Sciatic nerve (tissue), 2 donors: Measurements from ENCODE around the gene ABCB8. TPM values are rescaled to one million over a fixed set of nuclear protein-coding genes. Genes with fewer than 3 reads are reported as not detected.

Experiments
- ATAC-seq: fragments of 200-7000 bp; cut with Tn5 transposase; one replicate; pipeline ENCODE4 v1.9.1; 2020; ENCODE audit warnings: mild to moderate bottlenecking, moderate library complexity
- DNase-seq: peaks from one replicate; pipeline ENCODE4 v3.0.0-alpha.2; 2020; ENCODE audit warnings: low spot score
- intact Hi-C: fragments of 100-400 bp; cut with DNase I; formaldehyde crosslinking; loops from one replicate; pipeline ENCODE4 v1.14.2; 2022
- total RNA-seq: library from RNA; stranded (reverse); fragmentation: NEBNext Ultra II Directional; extraction: Animal tissue kit (Norgen Biotek cat#: 25700); gene quantifications from one replicate; pipeline ENCODE4 v1.2.1, GENCODE V29; 2021
- donor health status: DM: no; HTN: no; CAD: no.
- donor health status: DM: no; HTN: no; CAD: no.

ABCB8 gene
- total RNA-seq, 1 donor from 2014 or later: 32.8 TPM

GRCh38 chr7:151088019-151088855 is 60.0 kb downstream of the ABCB8 start:
- ATAC-seq (no peak), DNase-seq (no peak)
- intact Hi-C loops: no loop called here

DNA sequence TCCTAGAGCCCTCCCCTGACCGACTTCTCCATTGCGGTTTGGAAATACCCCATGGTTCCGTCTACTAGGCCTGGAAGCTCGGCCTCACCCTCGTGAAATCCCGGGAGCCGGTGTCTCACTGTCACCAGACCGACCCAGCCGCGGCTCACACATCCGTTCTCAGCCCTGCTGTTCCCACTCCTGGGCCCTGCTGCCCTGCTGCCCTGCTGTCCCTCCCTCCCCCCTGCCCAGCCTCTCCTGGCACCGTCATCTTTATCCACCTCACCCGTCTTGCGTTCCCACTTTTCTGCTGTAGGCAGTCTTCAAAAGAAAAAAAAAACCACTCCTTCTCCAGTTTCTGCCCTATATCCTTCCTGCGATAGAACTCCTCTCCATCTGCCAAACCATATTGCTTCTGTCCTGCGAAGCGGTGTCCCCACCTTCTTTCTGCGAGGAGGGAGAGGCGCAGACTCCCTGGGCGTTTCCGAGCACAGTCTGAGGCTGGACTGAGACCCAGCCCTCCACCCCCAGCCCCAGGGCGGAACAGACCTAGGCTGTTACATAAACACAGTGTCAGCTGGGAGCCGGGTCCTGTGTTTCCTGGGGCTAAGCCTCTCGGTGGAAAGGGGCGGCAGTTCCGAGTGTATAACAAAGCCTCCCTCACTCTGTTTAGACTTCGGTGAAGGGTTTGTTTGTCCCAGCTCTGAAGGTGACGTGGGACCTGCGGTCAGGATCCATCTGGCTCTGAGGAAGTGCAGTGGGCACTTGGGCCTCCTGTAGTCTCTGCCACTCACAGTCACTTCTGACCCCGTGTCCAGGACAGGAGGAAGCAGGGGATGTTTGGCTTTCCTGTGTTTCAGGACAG is 60.8 kb downstream of the ABCB8 start:
- intact Hi-C loops: no loop called here
- ATAC-seq: peak; percentile 56
- DNase-seq: peak; percentile 86

DNA sequence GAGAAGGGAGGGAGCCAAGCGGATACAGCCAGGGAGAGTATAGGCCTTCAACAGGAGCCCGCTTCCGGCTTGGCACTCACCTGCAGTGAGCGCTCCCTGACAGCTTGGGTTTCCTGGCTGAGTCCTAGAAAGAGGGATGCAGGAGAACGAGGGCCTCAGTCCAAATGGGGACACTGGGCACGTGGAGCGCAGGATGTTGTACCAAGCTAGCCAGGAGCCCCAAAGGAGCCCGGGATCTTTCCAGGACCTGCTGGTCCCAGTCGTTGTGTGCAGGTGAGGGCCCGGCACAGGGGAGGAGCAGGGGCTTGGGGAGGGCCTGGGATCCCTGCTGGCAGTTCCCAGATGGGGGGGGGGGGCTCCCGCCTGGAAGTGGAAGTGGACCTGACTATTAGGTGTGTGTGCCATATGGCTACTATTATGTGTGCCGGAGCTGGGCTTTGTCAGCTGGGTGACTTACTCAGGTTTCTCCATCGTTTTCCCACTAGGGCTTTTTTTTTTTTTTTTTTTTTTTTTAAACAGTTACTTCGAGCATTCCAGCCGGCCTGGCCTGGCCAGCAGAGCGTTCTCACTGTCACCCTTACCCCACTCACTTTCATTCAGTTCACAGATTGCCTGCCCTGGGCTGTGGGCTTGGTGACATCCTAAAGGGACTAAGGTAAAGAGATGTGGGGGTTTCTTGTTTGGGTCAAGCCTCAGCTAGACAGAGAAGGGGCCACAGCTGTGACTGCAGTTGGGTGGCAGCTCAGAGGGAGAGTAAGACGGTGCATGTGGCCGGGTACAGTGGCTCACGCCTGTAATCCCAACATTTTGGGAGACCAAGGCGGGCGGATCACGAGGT is 61.9 kb downstream of the ABCB8 start:
- DNase-seq (peak; percentile 56), ATAC-seq (no peak)
- intact Hi-C loops: no loop called here

DNA sequence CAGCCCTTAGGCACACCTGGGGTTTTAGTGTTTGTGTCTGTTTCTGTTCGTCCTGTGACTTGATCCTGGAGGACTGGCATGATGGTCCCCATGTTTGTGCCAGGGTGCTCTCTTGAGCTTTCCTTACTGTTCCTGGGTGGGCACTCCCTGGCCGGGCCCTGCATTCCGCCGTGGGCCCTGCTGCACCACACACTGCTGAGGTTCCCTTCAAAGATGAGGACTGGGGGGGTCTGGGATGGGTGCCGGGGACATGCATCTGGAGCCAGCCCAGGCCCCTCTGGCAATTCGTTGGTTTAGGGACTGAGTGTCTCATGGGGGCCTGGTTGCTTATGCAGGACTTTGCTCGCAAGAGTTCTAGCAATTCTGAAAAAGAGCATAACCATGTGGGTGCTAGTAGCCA is 62.8 kb downstream of the ABCB8 start:
- peak; percentile 52 for DNase-seq
- intact Hi-C loops: no loop called here
- ATAC-seq: no peak

GRCh38 chr7:151091431-151091830 is 63.2 kb downstream of the ABCB8 start:
- intact Hi-C loops: no loop called here
- ATAC-seq: no peak
- DNase-seq: peak; percentile 60

- ATAC-seq (no peak), DNase-seq (peak; percentile 53)
- intact Hi-C loops: no loop called here
Measured at GRCh38 chr7:151091988-151092387, 63.7 kb downstream of the ABCB8 start.

DNA sequence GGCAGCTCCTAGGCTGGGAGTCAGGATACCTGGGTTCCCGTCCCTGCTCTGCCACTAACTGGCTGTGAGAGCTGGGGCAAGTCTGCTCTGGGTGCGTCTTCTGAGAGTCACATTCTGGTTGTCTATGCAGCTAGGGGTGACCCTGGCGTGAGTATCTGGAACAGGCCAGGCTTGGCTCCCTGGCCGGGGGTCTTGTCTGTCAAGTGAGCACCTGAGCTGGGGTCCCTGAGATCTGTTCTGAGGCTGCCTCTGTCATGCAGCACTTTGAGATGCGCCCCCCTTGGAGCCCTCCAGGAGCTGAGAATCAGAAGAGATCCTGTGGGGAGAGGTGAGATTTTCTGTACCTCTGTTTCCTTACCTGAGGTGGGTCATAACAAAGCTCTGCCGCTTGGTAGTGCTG is 65.5 kb downstream of the ABCB8 start:
- DNase-seq: no peak
- no peak for ATAC-seq
- intact Hi-C loops: no loop called here

DNA sequence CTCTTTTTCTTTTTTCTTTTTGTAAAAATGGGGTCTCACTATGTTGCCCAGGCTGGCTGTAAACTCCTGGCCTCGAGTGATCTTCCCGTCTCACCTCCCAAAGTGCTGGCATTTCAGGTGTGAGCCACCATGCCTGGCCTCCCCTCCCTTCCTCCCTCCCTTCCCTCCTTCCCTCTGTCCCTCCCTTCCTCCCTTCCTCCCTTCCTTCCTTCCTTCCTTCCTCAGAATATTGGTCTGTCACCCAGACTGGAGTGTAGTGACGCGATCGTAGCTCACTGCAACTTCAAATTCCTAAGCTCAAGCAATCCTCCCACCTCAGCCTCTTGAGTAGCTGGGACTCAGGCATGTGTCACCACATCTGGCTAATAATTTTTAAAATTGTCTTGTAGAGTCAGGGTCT is 66.4 kb downstream of the ABCB8 start:
- DNase-seq (no peak), ATAC-seq (no peak)
- intact Hi-C loops: no loop called here

- no peak for DNase-seq
- ATAC-seq: no peak
- intact Hi-C loops: no loop called here
Measured at GRCh38 chr7:151095123-151095797, 67.0 kb downstream of the ABCB8 start.

DNA sequence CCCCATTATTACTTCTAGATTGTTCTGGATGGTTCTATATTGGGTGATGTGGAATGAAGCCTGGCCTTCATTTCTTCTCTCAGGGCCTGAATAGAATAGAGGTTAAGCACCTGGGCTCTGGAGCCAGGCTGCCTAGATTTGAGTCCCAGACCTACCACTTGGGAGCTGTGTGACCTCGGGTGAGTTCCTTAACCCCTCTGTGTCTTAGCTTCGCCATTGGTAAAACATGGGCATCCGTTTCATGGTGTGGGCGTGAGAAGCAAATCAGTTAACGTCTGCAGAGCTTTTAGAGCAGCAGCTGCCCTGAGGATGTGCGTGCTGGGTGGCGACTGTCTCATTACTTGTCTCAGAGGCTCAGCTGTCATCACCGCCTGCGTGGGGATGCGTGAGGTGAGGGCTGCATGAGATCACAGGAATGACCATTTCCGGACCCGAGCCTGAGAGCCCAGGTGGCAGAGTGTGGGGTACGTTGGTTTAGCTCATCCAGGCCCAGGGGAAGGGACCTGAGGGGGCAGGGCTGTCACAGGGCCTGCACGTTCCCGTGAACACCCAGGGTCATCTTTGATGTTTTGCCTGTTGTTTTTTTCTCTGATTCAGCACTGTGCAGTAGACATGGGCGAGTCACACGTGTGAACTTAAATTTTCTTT is 67.7 kb downstream of the ABCB8 start:
- no peak for ATAC-seq
- intact Hi-C loops: no loop called here

More for the DNA sequence above, 67.7 kb downstream of the ABCB8 start:
- DNase-seq: peak; percentile 47

Other genes with a start within 250 kb of the ABCB8 start
- gene TMEM176B, start 228.1 kb upstream of the ABCB8 start, total RNA-seq: 78.8 TPM
- gene TMEM176A, start 227.7 kb upstream of the ABCB8 start, total RNA-seq: 69.7 TPM
- gene AOC1, start 175.9 kb upstream of the ABCB8 start, total RNA-seq: not detected
- 3.2 TPM for gene KCNH2, start 50.1 kb upstream of the ABCB8 start, total RNA-seq
- gene NOS3, start 37.4 kb upstream of the ABCB8 start, total RNA-seq: 26.6 TPM
- 0.67 TPM for gene ATG9B, start 4.0 kb upstream of the ABCB8 start, total RNA-seq
- gene ASIC3, start 20.1 kb downstream of the ABCB8 start, total RNA-seq: 4.7 TPM
- 5.7 TPM for gene CDK5, start 29.4 kb downstream of the ABCB8 start, total RNA-seq
- 87.5 TPM for gene SLC4A2, start 31.1 kb downstream of the ABCB8 start, total RNA-seq
- gene FASTK, start 52.4 kb downstream of the ABCB8 start, total RNA-seq: 57.9 TPM
- 27.8 TPM for gene TMUB1, start 55.0 kb downstream of the ABCB8 start, total RNA-seq
- gene AGAP3, start 58.0 kb downstream of the ABCB8 start, total RNA-seq: 99.7 TPM
- not detected for gene GBX1, start 139.2 kb downstream of the ABCB8 start, total RNA-seq
- gene ASB10, start 158.8 kb downstream of the ABCB8 start, total RNA-seq: not detected
- gene H2BK1, start 182.0 kb downstream of the ABCB8 start, total RNA-seq: not detected
- gene ABCF2, start 198.8 kb downstream of the ABCB8 start, total RNA-seq: 20.8 TPM
- 23.6 TPM for gene CHPF2, start 204.0 kb downstream of the ABCB8 start, total RNA-seq
- gene SMARCD3, start 220.2 kb downstream of the ABCB8 start, total RNA-seq: 50.7 TPM